KMS-11 (cell line): ENCODE data around the gene P2RX1.

Experiments
- H2AFZ ChIP-seq: fragments of 200-600 bp; sonication (generic); 2 replicates; pipeline ENCODE4 v1.6.1; 2016; ENCODE audit warnings: antibody characterized with exemption, mixed run types, low read depth
- H3K27ac ChIP-seq: fragments of 200-600 bp; sonication (generic); 2 replicates; pipeline ENCODE4 v1.6.1; 2016; ENCODE audit warnings: mild to moderate bottlenecking, mixed run types
- H3K27me3 ChIP-seq: fragments of 200-600 bp; sonication (generic); 2 replicates; pipeline ENCODE4 v1.6.1; 2017; ENCODE audit warnings: mild to moderate bottlenecking, low read depth, mixed run types, moderate library complexity; ENCODE audit not compliant: insufficient read depth
- H3K36me3 ChIP-seq: fragments of 200-600 bp; sonication (generic); 2 replicates; pipeline ENCODE4 v1.6.1; 2017; ENCODE audit warnings: mild to moderate bottlenecking, mixed run types; ENCODE audit not compliant: insufficient read depth
- H3K4me1 ChIP-seq: fragments of 200-600 bp; sonication (generic); 2 replicates; pipeline ENCODE4 v1.6.1; 2016; ENCODE audit warnings: mild to moderate bottlenecking, low read depth, mixed run types; ENCODE audit not compliant: poor library complexity, severe bottlenecking
- H3K4me2 ChIP-seq: fragments of 200-600 bp; sonication (generic); 2 replicates; pipeline ENCODE4 v1.7.0; 2016; ENCODE audit warnings: mild to moderate bottlenecking, mixed run types
- H3K4me3 ChIP-seq: fragments of 200-600 bp; sonication (generic); IDR thresholded peaks from 2 replicates; pipeline ENCODE4 v1.6.1; 2017; ENCODE audit warnings: low read depth, low read length, mixed read lengths; ENCODE audit not compliant: insufficient read depth
- H3K79me2 ChIP-seq: fragments of 200-600 bp; sonication (generic); 2 replicates; pipeline ENCODE4 v1.6.1; 2016; ENCODE audit warnings: low read depth, mixed run types; ENCODE audit not compliant: insufficient read depth
- H3K9ac ChIP-seq: fragments of 200-600 bp; sonication (generic); 2 replicates; pipeline ENCODE4 v1.6.1; 2016; ENCODE audit warnings: mild to moderate bottlenecking, mixed run types
- H4K20me1 ChIP-seq: fragments of 200-600 bp; sonication (generic); 2 replicates; pipeline ENCODE4 v1.6.1; 2016; ENCODE audit warnings: mild to moderate bottlenecking, mixed run types; ENCODE audit not compliant: insufficient read depth
- TF ChIP-seq, protein P1 (sequence below): fragments of 200-600 bp; sonication (generic); conservative IDR thresholded peaks from 2 replicates; pipeline ENCODE4 v1.6.1; 2017; ENCODE audit warnings: low read depth, mild to moderate bottlenecking, antibody characterized with exemption, low read length, moderate library complexity, mixed read lengths

Gene P2RX1

DNA sequence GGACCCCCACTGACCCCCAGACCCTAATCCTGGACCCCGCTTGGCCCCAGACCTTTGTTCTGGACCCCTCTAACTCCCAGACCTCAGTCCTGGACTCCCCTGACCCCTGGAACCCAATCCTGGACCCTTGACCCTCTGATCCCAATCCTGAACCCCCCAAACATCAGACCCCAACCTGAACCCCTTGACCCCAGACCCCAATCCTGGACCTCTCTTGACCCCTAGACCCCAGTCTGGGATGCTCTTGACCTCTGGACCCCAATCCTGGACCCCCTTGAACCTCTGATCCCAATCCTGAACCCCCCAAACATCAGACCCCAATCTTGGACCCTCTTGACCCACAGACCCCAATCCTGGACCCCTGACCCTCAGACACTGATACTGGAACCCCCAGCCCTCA is 13.5 kb upstream of the P2RX1 start:
- H3K36me3 ChIP-seq: no peaks in the 10 kb centered on the region
- H3K9ac ChIP-seq: no peak overlapping the region
- no peaks in the 10 kb centered on the region for H4K20me1 ChIP-seq
- H3K27me3 ChIP-seq: no peaks in the 10 kb centered on the region
- H3K4me2 ChIP-seq: no peak overlapping the region
- no peaks in the 10 kb centered on the region for H3K79me2 ChIP-seq
- H3K27ac ChIP-seq: no peak overlapping the region
- no peak overlapping the region for H2AFZ ChIP-seq
- no peak overlapping the region for H3K4me3 ChIP-seq
- TF ChIP-seq, protein P1, sequence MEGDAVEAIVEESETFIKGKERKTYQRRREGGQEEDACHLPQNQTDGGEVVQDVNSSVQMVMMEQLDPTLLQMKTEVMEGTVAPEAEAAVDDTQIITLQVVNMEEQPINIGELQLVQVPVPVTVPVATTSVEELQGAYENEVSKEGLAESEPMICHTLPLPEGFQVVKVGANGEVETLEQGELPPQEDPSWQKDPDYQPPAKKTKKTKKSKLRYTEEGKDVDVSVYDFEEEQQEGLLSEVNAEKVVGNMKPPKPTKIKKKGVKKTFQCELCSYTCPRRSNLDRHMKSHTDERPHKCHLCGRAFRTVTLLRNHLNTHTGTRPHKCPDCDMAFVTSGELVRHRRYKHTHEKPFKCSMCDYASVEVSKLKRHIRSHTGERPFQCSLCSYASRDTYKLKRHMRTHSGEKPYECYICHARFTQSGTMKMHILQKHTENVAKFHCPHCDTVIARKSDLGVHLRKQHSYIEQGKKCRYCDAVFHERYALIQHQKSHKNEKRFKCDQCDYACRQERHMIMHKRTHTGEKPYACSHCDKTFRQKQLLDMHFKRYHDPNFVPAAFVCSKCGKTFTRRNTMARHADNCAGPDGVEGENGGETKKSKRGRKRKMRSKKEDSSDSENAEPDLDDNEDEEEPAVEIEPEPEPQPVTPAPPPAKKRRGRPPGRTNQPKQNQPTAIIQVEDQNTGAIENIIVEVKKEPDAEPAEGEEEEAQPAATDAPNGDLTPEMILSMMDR: no peak
- no peaks in the 10 kb centered on the region for H3K4me1 ChIP-seq

DNA sequence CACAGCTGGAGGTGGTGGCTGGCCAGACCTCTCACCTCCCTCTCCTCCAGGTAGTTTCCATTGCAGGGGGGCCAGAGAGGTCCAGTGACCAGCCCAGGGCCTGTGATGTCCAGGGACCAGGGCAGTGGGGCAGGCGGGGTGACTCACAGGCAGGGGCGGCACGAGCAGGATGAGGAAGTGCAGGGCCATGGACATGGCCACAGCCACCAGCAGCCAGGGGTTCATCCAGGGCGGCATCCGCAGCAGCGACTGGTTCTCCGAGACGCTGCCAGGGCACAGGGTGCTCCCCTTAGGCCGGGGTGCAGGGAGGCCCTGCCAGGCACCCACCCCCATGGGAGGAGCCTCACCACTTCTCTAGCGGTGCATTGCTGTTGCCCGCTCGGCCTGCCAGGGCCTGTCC is 12.9 kb upstream of the P2RX1 start:
- no peaks in the 10 kb centered on the region for H3K36me3 ChIP-seq
- H3K79me2 ChIP-seq: no peaks in the 10 kb centered on the region
- TF ChIP-seq, protein P1: no peak

DNA sequence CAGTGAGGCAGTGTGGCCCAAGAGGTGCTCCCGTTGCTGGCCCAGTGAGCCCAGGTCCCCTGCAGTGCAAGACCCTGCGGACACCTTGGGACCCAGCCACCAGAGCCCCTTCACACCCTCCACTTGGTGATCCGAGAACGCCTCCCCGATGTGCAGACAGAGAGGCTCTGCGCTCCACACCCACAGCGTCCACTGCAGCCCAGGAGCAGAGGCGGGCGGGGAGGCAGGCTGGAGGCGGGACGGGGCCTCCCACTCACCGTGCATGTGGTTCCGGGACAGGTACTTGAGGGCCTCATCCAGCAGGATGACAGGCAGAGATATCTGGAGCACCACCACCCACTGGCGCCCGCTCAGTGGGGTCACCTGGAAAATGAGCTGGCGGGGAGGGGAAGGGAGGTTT is 12.1 kb upstream of the P2RX1 start:
- Histone ChIP-seq H3K4me3 (no peak overlapping the region), H3K4me2 (no peak overlapping the region), H3K36me3 (no peaks in the 10 kb centered on the region), H3K9ac (no peak overlapping the region), H3K79me2 (no peaks in the 10 kb centered on the region), H3K27me3 (no peaks in the 10 kb centered on the region), H3K4me1 (no peaks in the 10 kb centered on the region), H2AFZ (no peak overlapping the region), H3K27ac (no peak overlapping the region), H4K20me1 (no peaks in the 10 kb centered on the region)
- TF ChIP-seq, protein P1: no peak

More for the DNA sequence above, 12.9 kb upstream of the P2RX1 start:
- Histone ChIP-seq H3K9ac (no peak overlapping the region), H3K4me3 (no peak overlapping the region), H2AFZ (no peak overlapping the region), H4K20me1 (no peaks in the 10 kb centered on the region), H3K27me3 (no peaks in the 10 kb centered on the region), H3K4me1 (no peaks in the 10 kb centered on the region), H3K4me2 (no peak overlapping the region), H3K27ac (no peak overlapping the region)

- no peaks in the 10 kb centered on the region for H4K20me1 ChIP-seq
- no peak overlapping the region for H3K9ac ChIP-seq
- TF ChIP-seq, protein P1: no peak
- H3K4me2 ChIP-seq: no peak overlapping the region
- H3K27ac ChIP-seq: no peak overlapping the region
- no peak overlapping the region for H3K4me3 ChIP-seq
- no peak overlapping the region for H2AFZ ChIP-seq
- no peaks in the 10 kb centered on the region for H3K27me3 ChIP-seq
- H3K4me1 ChIP-seq: no peaks in the 10 kb centered on the region
- H3K36me3 ChIP-seq: no peaks in the 10 kb centered on the region
- H3K79me2 ChIP-seq: no peaks in the 10 kb centered on the region
These were observed 11.5 kb upstream of the P2RX1 start for GRCh38 chr17:3927628-3928340.
